Gastroesophageal sphincter (tissue), 4 donors: Measurements from ENCODE around the gene KLRK1. TPM values are rescaled to one million over a fixed set of nuclear protein-coding genes. Genes with fewer than 3 reads are reported as not detected.
"Not testable (repeated sequence)": the region's sequence is repeated elsewhere in the genome, so short reads cannot be mapped to it uniquely, and the experiment has no call there.

ENCODE experiments used
- ATAC-seq: fragments of 150-250 bp; one replicate; pipeline ENCODE4 v1.9.1; 2016; ENCODE audit warnings: mild to moderate bottlenecking, moderate library complexity
- H3K27ac ChIP-seq, 4 donors: fragments of 200-600 bp; sonication (generic) in 3 of 4; 1 replicate in 3 of 4; 2 replicates in 1 of 4; pipeline ENCODE4 v1.5.1; 2016 to 2019
- H3K27me3 ChIP-seq: fragments of 200-600 bp; sonication (generic); one replicate; pipeline ENCODE4 v1.5.1; 2019
- H3K36me3 ChIP-seq, 2 donors: fragments of 200-600 bp; sonication (generic); one replicate each; pipeline ENCODE4 v1.5.1; 2019; ENCODE audit warnings: control low read depth in 1 of 2
- H3K4me1 ChIP-seq, 3 donors: fragments of 200-600 bp; sonication (generic); 1 replicate in 2 of 3; 2 replicates in 1 of 3; pipeline ENCODE4 v1.5.1; 2016 to 2019; ENCODE audit warnings: control low read depth in 2 of 3
- H3K4me3 ChIP-seq, 2 donors: fragments of 200-600 bp; sonication (generic); one replicate each; pipeline ENCODE4 v1.5.1; 2019; ENCODE audit warnings: mild to moderate bottlenecking in 1 of 2, moderate library complexity in 1 of 2
- H3K9me3 ChIP-seq, 3 donors: fragments of 200-600 bp; sonication (generic); one replicate each; pipeline ENCODE4 v1.5.1; 2017 to 2019; ENCODE audit warnings: control low read depth in 2 of 3
- CTCF ChIP-seq, 4 experiments: fragments of 200-600 bp in 2 of 4; fragments of 450-650 bp in 2 of 4; sonication (generic) in 1 of 4; IDR thresholded peaks; one replicate each; pipeline ENCODE4 v1.5.1; 2017 to 2019; ENCODE audit warnings: antibody characterized with exemption in 4 of 4, mild to moderate bottlenecking in 2 of 4, moderate library complexity in 2 of 4
- EP300 ChIP-seq: sonication (generic); formaldehyde crosslinking; IDR thresholded peaks from one replicate; pipeline ENCODE4 v1.6.1; 2017; ENCODE audit warnings: antibody characterized with exemption, mild to moderate bottlenecking
- POLR2A ChIP-seq, 2 donors: fragments of 450-650 bp; IDR thresholded peaks; one replicate each; pipeline ENCODE4 v1.6.1; 2017; ENCODE audit warnings: antibody characterized with exemption in 2 of 2, mild to moderate bottlenecking in 2 of 2, moderate library complexity in 1 of 2
- POLR2AphosphoS5 ChIP-seq: sonication (generic); formaldehyde crosslinking; IDR thresholded peaks from one replicate; pipeline ENCODE4 v1.6.1; 2017; ENCODE audit warnings: antibody characterized with exemption
- WGBS, 2 donors: methylation state at CpG; one replicate each; pipeline ENCODE4 v1.1.5; 2018; ENCODE audit warnings: low coverage in 1 of 2; 5-methylcytosine and 5-hydroxymethylcytosine counted together
- total RNA-seq, 4 donors: library from RNA; depleted of rRNA; stranded (reverse); fragments of >200 nt; gene quantifications; one replicate each; pipeline ENCODE4 v1.1.0, GENCODE V29; 2016

The KLRK1 gene
- total RNA-seq, 4 donors from 2014 or later = 0.57 to 2.0 (median 0.97) TPM

GRCh38 chr12:10354071-10354470, 35.8 kb downstream of the KLRK1 start:
- Histone ChIP-seq H3K36me3 (no peaks in the 10 kb centered on the region), H3K27me3 (no peaks in the 10 kb centered on the region), H3K9me3 (peaks cover 0 to 8% (median 0%) of the 10 kb centered on the region in 3 donors), H3K27ac (no peak overlapping the region), H3K4me3 (no peak overlapping the region), H3K4me1 (no peaks in the 10 kb centered on the region)
- ATAC-seq = no peak
- TF ChIP-seq POLR2AphosphoS5 = no peak
- TF ChIP-seq POLR2A (IDR thresholded peaks at IDR 0.05) = no peak
- no peak for TF ChIP-seq EP300
- TF ChIP-seq CTCF (IDR thresholded peaks at IDR 0.05) = no peak
- WGBS, 2 donors = 100% methylated on average over 1 of the region's 4 CpGs; no CpG with 5 or more reads in 1 of the 2 donors

DNA sequence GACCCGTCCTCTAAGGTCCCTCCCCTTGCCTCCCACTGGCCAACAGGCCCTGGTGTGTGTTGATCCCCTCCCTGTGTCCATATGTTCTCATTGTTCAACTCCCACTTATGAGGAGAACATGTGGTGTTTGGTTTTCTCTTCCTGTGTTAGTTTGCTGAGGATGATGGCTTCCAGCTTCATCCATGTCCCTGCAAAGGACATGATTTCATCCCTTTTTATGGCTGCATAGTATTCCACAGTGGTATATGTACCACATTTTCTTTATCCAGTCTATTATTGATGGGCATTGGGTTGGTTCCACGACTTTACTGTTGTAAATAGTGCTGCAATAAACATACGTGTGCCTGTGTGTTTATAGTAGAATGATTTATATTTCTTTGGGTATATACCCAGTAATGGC, 38.4 kb downstream of the KLRK1 start:
- H3K4me3 ChIP-seq, H3K4me1 ChIP-seq, H3K27ac ChIP-seq, H3K9me3 ChIP-seq, H3K27me3 ChIP-seq, H3K36me3 ChIP-seq, ATAC-seq: not testable (repeated sequence)
- WGBS, 2 donors = 49 to 59% methylated on average over 2 to 3 of the region's 3 CpGs

DNA sequence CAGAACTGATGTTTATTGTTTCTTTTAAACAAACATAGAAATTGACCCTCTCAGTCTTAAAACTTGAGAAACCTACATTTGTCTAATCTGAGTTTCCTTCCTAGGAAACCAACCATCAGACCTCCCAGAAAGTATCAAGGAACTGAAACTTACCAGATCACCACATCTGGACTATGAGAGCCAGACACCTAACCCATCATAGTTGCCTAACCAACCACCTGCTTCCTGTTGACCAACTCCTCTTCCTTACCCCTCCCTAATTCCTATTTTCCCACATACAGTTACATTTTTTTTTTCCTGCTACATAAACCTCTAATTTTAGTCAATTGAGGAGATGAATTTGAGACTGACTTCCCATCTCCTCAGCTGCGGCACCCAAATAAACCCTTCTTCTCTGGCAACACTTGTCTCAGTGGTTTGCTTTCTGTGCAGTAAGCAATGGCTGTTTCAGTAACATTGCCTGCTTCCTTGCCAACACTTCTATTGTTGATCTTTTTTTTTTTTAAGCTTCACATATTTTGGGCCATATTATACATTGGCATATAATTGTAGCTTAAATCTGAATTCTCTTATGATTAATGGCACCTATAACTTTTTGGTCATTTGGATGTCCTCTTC, 47.8 kb downstream of the KLRK1 start:
- no peaks in the 10 kb centered on the region for H3K27me3 ChIP-seq
- no peak overlapping the region for H3K27ac ChIP-seq
- no peaks in the 10 kb centered on the region for H3K36me3 ChIP-seq
- no peaks in the 10 kb centered on the region for H3K9me3 ChIP-seq
- H3K4me3 ChIP-seq = no peak overlapping the region
- H3K4me1 ChIP-seq = no peaks in the 10 kb centered on the region
- no peak for TF ChIP-seq POLR2A (IDR thresholded peaks at IDR 0.05)
- no peak for TF ChIP-seq EP300
- no peak for TF ChIP-seq POLR2AphosphoS5
- no peak for TF ChIP-seq CTCF (IDR thresholded peaks at IDR 0.05)
- ATAC-seq = no peak
- 75% methylated on average over 1 of the region's 1 CpG; no CpG with 5 or more reads in 1 of the 2 donors for WGBS, 2 donors

- H3K9me3 ChIP-seq, H3K4me3 ChIP-seq, ATAC-seq, H3K27me3 ChIP-seq, H3K4me1 ChIP-seq, H3K36me3 ChIP-seq, H3K27ac ChIP-seq: not testable (repeated sequence)
- 76 to 77% methylated on average over 2 of the region's 2 CpGs for WGBS, 2 donors
Observed at GRCh38 chr12:10340946-10341345, 48.9 kb downstream of the KLRK1 start.

- H3K27ac ChIP-seq = no peak overlapping the region
- no peaks in the 10 kb centered on the region for H3K9me3 ChIP-seq
- WGBS, 2 donors = 53 to 77% methylated on average over 5 to 6 of the region's 9 CpGs
- TF ChIP-seq CTCF (IDR thresholded peaks at IDR 0.05) (no peak), POLR2AphosphoS5 (no peak), EP300 (no peak), POLR2A (IDR thresholded peaks at IDR 0.05) (no peak)
- H3K4me3 ChIP-seq = no peak overlapping the region
- no peaks in the 10 kb centered on the region for H3K4me1 ChIP-seq
- no peak for ATAC-seq
- no peaks in the 10 kb centered on the region for H3K27me3 ChIP-seq
- no peaks in the 10 kb centered on the region for H3K36me3 ChIP-seq
Observed at GRCh38 chr12:10339053-10339840, 50.6 kb downstream of the KLRK1 start.

DNA sequence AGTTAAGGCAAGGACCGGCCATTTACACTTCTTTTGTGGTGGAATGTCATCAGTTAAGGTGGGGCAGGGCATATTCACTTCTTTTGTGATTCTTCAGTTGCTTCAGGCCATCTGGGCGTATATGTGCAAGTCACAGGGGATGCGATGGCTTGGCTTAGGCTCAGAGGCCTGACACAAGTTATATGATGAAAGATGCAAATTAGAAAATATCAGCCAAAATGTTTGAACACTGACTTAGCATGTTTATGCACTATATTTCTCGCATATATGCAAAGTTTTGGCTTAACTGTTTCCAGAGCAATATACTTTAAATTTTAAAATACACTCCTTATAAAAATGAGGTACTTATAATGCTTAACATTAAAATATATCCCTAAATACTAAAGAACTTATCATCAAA, 51.4 kb downstream of the KLRK1 start:
- not testable (repeated sequence) for H3K4me1 ChIP-seq, H3K9me3 ChIP-seq, H3K27ac ChIP-seq, H3K4me3 ChIP-seq, H3K27me3 ChIP-seq, H3K36me3 ChIP-seq, ATAC-seq
- 72 to 82% methylated on average over 3 of the region's 4 CpGs for WGBS, 2 donors

- 45 to 60% methylated on average over 1 to 4 of the region's 4 CpGs for WGBS, 2 donors
- not testable (repeated sequence) for H3K27me3 ChIP-seq, H3K4me1 ChIP-seq, H3K9me3 ChIP-seq, H3K4me3 ChIP-seq, ATAC-seq, H3K27ac ChIP-seq, H3K36me3 ChIP-seq
Observed at GRCh38 chr12:10336196-10336595, 53.6 kb downstream of the KLRK1 start.
